HCT116 (cell line): ENCODE data around the gene ZNF91.

Experiments
- EGR1 ChIP-seq: IDR thresholded peaks from 2 replicates; pipeline ENCODE4 v1.6.1; 2012; ENCODE audit warnings: low read depth
- EZH2 ChIP-seq: fragments of 200-600 bp; sonication (generic); IDR thresholded peaks from 2 replicates; pipeline ENCODE4 v1.6.1; 2017; ENCODE audit warnings: antibody characterized with exemption, mixed run types
- FOSL1 ChIP-seq: IDR thresholded peaks from 2 replicates; pipeline ENCODE4 v1.6.1; 2012; ENCODE audit warnings: low read depth
- POLR2A ChIP-seq: IDR thresholded peaks from 2 replicates; pipeline ENCODE4 v1.7.0; 2011; ENCODE audit warnings: borderline replicate concordance; ENCODE audit not compliant: insufficient read depth, insufficient read length; ENCODE audit errors: extremely low read depth
- POLR2AphosphoS5 ChIP-seq: IDR thresholded peaks from 2 replicates; pipeline ENCODE4 v1.6.1; 2011; ENCODE audit warnings: mild to moderate bottlenecking, low read depth, low read length, moderate library complexity
- RAD21 ChIP-seq: IDR thresholded peaks from 2 replicates; pipeline ENCODE4 v1.6.1; 2012; ENCODE audit warnings: low read depth, mild to moderate bottlenecking
- SIN3A ChIP-seq: IDR thresholded peaks from 2 replicates; pipeline ENCODE4 v1.6.1; 2012; ENCODE audit warnings: low read depth
- SP1 ChIP-seq: IDR thresholded peaks from 2 replicates; pipeline ENCODE4 v1.6.1; 2012; ENCODE audit warnings: low read depth
- SRF ChIP-seq: IDR thresholded peaks from 2 replicates; pipeline ENCODE4 v1.6.1; 2012; ENCODE audit warnings: low read depth
- TF ChIP-seq, protein P1 (sequence below), 3 experiments: fragments of 200-600 bp in 1 of 3; sonication (generic) in 1 of 3; IDR thresholded peaks in 2 of 3; conservative IDR thresholded peaks in 1 of 3; 2 replicates each; pipeline ENCODE4 v1.5.1; 2012 to 2017; ENCODE audit warnings: low read depth in 2 of 3, low read length in 2 of 3, antibody characterized with exemption in 1 of 3, borderline replicate concordance in 1 of 3, control low read depth in 1 of 3, mild to moderate bottlenecking in 1 of 3, mixed read lengths in 1 of 3, mixed run types in 1 of 3, moderate library complexity in 1 of 3; ENCODE audit not compliant: insufficient read depth in 1 of 3
- TF ChIP-seq, protein P2 (sequence below): IDR thresholded peaks from 2 replicates; pipeline ENCODE4 v1.6.1; 2012
- TF ChIP-seq, protein P3 (sequence below): IDR thresholded peaks from 2 replicates; pipeline ENCODE4 v1.6.1; 2011; ENCODE audit warnings: mild to moderate bottlenecking, low read length, moderate library complexity; ENCODE audit not compliant: insufficient replicate concordance; ENCODE audit errors: extremely low read depth

DNA sequence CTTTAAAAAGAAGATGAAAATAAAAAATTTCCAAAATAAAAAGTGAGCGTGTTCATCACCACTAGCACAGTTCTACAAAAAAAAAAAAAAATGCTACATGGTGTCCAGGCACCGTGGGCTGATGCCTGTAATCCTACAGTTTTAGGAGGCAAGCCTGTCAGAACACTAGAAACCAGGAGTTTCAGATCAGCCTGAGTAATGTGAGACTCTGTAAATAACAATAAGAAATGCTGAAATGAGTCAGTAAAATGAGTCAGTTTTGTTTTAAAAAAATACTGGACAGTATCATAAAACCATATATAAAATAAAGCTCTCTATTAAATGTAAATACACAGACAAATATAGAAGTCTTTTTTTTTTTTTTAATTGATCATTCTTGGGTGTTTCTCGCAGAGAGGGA lies 30.0 kb downstream of the ZNF91 start:
- TF ChIP-seq EGR1, result no peak
- TF ChIP-seq, protein P1, sequence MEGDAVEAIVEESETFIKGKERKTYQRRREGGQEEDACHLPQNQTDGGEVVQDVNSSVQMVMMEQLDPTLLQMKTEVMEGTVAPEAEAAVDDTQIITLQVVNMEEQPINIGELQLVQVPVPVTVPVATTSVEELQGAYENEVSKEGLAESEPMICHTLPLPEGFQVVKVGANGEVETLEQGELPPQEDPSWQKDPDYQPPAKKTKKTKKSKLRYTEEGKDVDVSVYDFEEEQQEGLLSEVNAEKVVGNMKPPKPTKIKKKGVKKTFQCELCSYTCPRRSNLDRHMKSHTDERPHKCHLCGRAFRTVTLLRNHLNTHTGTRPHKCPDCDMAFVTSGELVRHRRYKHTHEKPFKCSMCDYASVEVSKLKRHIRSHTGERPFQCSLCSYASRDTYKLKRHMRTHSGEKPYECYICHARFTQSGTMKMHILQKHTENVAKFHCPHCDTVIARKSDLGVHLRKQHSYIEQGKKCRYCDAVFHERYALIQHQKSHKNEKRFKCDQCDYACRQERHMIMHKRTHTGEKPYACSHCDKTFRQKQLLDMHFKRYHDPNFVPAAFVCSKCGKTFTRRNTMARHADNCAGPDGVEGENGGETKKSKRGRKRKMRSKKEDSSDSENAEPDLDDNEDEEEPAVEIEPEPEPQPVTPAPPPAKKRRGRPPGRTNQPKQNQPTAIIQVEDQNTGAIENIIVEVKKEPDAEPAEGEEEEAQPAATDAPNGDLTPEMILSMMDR (IDR thresholded peaks at IDR 0.05 in 2 of 3, conservative IDR thresholded peaks at IDR 0.05 in 1 of 3; ENCODE audit: borderline replicate concordance in 1 of 3, insufficient read depth in 1 of 3, low read depth in 2 of 3, low read length in 2 of 3), result no peak
- TF ChIP-seq SRF, result no peak
- no peak for TF ChIP-seq SIN3A
- TF ChIP-seq SP1, result no peak
- no peak for TF ChIP-seq RAD21
- TF ChIP-seq FOSL1, result no peak
- TF ChIP-seq, protein P2, sequence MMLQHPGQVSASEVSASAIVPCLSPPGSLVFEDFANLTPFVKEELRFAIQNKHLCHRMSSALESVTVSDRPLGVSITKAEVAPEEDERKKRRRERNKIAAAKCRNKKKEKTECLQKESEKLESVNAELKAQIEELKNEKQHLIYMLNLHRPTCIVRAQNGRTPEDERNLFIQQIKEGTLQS, result no peak
- no peak for TF ChIP-seq POLR2A
- no peak for TF ChIP-seq POLR2AphosphoS5
- TF ChIP-seq EZH2, result no peak
- TF ChIP-seq, protein P3, sequence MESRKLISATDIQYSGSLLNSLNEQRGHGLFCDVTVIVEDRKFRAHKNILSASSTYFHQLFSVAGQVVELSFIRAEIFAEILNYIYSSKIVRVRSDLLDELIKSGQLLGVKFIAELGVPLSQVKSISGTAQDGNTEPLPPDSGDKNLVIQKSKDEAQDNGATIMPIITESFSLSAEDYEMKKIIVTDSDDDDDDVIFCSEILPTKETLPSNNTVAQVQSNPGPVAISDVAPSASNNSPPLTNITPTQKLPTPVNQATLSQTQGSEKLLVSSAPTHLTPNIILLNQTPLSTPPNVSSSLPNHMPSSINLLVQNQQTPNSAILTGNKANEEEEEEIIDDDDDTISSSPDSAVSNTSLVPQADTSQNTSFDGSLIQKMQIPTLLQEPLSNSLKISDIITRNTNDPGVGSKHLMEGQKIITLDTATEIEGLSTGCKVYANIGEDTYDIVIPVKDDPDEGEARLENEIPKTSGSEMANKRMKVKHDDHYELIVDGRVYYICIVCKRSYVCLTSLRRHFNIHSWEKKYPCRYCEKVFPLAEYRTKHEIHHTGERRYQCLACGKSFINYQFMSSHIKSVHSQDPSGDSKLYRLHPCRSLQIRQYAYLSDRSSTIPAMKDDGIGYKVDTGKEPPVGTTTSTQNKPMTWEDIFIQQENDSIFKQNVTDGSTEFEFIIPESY, result no peak
